Upper lobe of left lung (tissue), 6 donors: Measurements from ENCODE around the gene PPP1R1B. TPM values are rescaled to one million over a fixed set of nuclear protein-coding genes. Genes with fewer than 3 reads are reported as not detected.

Experiments used
- ATAC-seq, 2 donors: fragments of 200-7000 bp; cut with Tn5 transposase; one replicate each; pipeline ENCODE4 v1.9.1; 2022; ENCODE audit warnings: mild to moderate bottlenecking in 2 of 2, moderate library complexity in 2 of 2; ENCODE audit not compliant: low FRiP score in 2 of 2
- DNase-seq, 2 donors: peaks; one replicate each; pipeline ENCODE4 v3.0.0-alpha.2; 2019 to 2020
- H3K27ac ChIP-seq, 4 donors: fragments of 200-600 bp; sonication (generic); one replicate each; pipeline ENCODE4 v1.5.1; 2016 to 2019
- H3K27me3 ChIP-seq, 4 donors: fragments of 200-600 bp; sonication (generic); one replicate each; pipeline ENCODE4 v1.5.1; 2017 to 2019
- H3K36me3 ChIP-seq, 4 donors: fragments of 200-600 bp; sonication (generic); one replicate each; pipeline ENCODE4 v1.5.1; 2016 to 2019
- H3K4me1 ChIP-seq, 4 donors: fragments of 200-600 bp; sonication (generic); one replicate each; pipeline ENCODE4 v1.5.1; 2018 to 2019
- H3K4me3 ChIP-seq, 4 donors: fragments of 200-600 bp; sonication (generic); one replicate each; pipeline ENCODE4 v1.5.1; 2017 to 2019; ENCODE audit warnings: mild to moderate bottlenecking in 2 of 4, moderate library complexity in 1 of 4
- H3K9me3 ChIP-seq, 4 donors: fragments of 200-600 bp; sonication (generic); one replicate each; pipeline ENCODE4 v1.5.1; 2018 to 2019
- CTCF ChIP-seq, 6 experiments: fragments of 450-650 bp in 4 of 6; fragments of 200-600 bp in 2 of 6; sonication (generic) in 2 of 6; IDR thresholded peaks; one replicate each; pipeline ENCODE4 v1.5.1; 2016 to 2019; ENCODE audit warnings: antibody characterized with exemption in 6 of 6
- EP300 ChIP-seq, 4 donors: sonication (generic); formaldehyde crosslinking; IDR thresholded peaks; one replicate each; pipeline ENCODE4 v1.5.1; 2017; ENCODE audit warnings: antibody characterized with exemption in 4 of 4, control low read depth in 2 of 4
- POLR2A ChIP-seq, 4 donors: fragments of 450-650 bp; IDR thresholded peaks; one replicate each; pipeline ENCODE4 v1.5.1; 2016 to 2017; ENCODE audit warnings: antibody characterized with exemption in 4 of 4, mild to moderate bottlenecking in 2 of 4
- POLR2AphosphoS5 ChIP-seq, 2 donors: sonication (generic); formaldehyde crosslinking; IDR thresholded peaks; one replicate each; pipeline ENCODE4 v1.5.1; 2017; ENCODE audit warnings: antibody characterized with exemption in 2 of 2
- WGBS, 2 donors: methylation state at CpG; one replicate each; pipeline ENCODE4 v1.1.5; 2017 to 2018; 5-methylcytosine and 5-hydroxymethylcytosine counted together
- total RNA-seq, 6 donors: library from RNA; depleted of rRNA in 4 of 6; stranded (reverse); fragments of >200 nt in 4 of 6; gene quantifications; one replicate each; pipeline versions ENCODE4 v1.1.0 to v1.2.1, GENCODE V29; 2016 to 2021
- donor health status: DM: no; HTN: no; CAD: no; lungs with moderate emphysema.
- donor health status: DM: no; HTN: yes; CAD: no; lungs with severe emphysema.

The PPP1R1B gene
- total RNA-seq, 6 donors from 2014 or later, result 10.9 to 22.4 (median 13.8) TPM

DNA sequence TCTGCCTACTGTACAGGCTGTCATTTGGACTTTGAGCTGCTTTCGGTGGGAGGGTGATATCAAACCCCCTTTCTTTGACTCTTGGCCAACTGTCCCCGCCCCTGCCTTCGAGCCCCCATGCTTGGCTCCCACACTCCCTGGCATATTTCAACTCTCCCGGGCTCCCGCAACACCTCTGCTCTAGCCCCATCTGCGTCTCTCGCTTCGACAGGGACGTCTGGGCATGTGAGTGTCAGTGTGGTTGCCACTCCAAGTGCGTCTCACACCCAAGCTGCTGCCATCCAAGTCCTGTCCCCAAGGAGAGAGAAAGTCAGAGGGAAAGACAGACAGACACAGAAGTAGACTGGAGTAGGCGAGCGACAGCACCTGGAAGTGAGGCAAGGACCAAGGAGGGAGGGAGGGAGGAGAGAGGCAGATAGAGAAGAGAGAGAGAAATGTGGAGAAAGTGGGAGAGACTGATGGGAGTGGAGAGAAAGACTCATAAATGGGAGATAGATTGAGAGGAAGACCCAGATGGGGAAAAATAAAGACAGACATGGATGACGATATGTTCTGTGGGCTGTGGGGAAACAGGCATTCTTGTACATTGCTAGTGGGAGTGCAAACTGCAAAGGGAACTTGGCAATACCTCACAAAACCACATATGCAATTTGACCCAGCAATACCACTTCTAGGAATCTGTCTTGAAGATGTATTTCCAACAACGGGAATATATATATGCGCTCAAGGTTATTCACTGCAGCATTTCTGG lies 22.0 kb downstream of the PPP1R1B start:
- 87 to 88% methylated on average over 15 of the region's 15 CpGs for WGBS, 2 donors
- ATAC-seq, result no peak

DNA sequence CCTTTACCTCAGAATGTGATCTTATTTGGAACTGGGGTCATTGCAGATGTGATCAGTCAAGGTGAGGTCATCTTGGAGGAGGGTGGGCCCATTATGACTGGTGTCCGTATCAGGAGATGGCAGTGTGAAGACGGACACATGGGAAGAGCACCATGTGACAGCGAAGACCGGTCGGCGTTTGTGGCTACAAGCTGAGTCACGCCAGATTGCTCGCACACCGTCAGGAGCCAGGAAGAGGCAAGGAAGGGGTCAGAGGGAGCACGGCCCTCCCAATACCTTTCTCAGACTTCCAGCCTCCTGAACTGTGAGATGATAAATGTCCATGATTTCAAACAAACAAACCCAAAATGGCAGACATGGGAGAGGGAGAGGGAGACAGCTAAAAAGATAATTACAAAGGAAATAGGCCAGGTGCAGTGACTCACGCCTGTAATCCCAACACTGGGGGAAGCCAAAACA lies 23.4 kb downstream of the PPP1R1B start:
- ATAC-seq (no peak), DNase-seq (no peak)
- no peak for TF ChIP-seq EP300 (IDR thresholded peaks at IDR 0.05)
- no peak for TF ChIP-seq CTCF (IDR thresholded peaks at IDR 0.05)
- TF ChIP-seq POLR2AphosphoS5 (IDR thresholded peaks at IDR 0.05), result no peak
- TF ChIP-seq POLR2A (IDR thresholded peaks at IDR 0.05), result no peak
- Histone ChIP-seq H3K9me3 (no peaks in the 10 kb centered on the region), H3K27ac (peak overlapping the region in 1 of 4 donors; percentile 90), H3K4me3 (no peak overlapping the region), H3K4me1 (peaks cover 20 to 40% (median 29%) of the 10 kb centered on the region in 4 donors), H3K36me3 (peaks cover 0 to 9% (median 2%) of the 10 kb centered on the region in 4 donors), H3K27me3 (no peaks in the 10 kb centered on the region)
- 87 to 93% methylated on average over 11 of the region's 11 CpGs for WGBS, 2 donors

More for the DNA sequence above, 22.0 kb downstream of the PPP1R1B start:
- Histone ChIP-seq H3K36me3 (peaks cover 0 to 2% (median 0%) of the 10 kb centered on the region in 4 donors), H3K27me3 (no peaks in the 10 kb centered on the region), H3K4me1 (peaks cover 11 to 39% (median 26%) of the 10 kb centered on the region in 4 donors), H3K27ac (no peak overlapping the region), H3K9me3 (no peaks in the 10 kb centered on the region), H3K4me3 (no peak overlapping the region)
- TF ChIP-seq CTCF (IDR thresholded peaks at IDR 0.05), result no peak
- no peak for TF ChIP-seq EP300 (IDR thresholded peaks at IDR 0.05)
- TF ChIP-seq POLR2AphosphoS5 (IDR thresholded peaks at IDR 0.05), result no peak
- TF ChIP-seq POLR2A (IDR thresholded peaks at IDR 0.05), result no peak
- no peak for DNase-seq

DNA sequence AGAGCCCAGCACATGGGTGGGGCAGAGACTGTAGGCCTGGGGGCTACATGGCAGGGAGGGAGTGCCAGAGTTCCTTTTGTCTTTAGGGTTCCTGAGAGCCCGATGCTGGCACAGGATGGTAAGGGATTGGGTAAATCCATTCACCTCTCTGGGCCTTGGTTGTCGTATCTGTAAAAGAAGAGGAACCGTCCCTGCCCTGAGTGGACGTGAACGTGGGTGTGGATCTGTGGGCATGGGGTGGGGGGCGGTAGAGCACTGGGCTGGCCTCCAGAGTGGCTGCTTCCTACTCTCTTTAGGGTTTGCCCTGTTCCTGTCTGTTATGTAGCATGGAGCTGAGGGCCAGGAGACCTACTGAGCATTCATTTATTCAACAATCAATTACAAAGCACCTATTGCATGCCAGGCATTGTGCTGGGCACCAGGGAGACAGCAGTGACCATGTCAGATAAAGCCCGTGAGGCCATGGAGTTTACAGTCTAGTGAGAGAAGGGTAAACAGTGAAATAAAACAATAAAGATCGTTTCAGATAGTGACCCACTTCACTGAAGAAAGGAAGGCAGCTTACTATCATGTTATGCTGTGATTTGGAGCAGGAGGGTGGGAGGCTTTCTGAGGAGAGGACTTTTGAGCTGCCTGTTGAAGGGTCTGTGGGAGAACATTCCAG lies 25.3 kb downstream of the PPP1R1B start:
- H3K36me3 ChIP-seq, result peaks cover 0 to 19% (median 9%) of the 10 kb centered on the region in 4 donors
- ATAC-seq, result no peak
- no peaks in the 10 kb centered on the region for H3K9me3 ChIP-seq
- peaks cover 20 to 48% (median 32%) of the 10 kb centered on the region in 4 donors for H3K4me1 ChIP-seq
- no peak for DNase-seq
- H3K27me3 ChIP-seq, result no peaks in the 10 kb centered on the region
- WGBS, 2 donors, result 56 to 60% methylated on average over 7 to 8 of the region's 8 CpGs
- TF ChIP-seq POLR2AphosphoS5 (IDR thresholded peaks at IDR 0.05) (peak in 1 of 2 donors; percentile 78), CTCF (IDR thresholded peaks at IDR 0.05) (no peak)
- no peak overlapping the region for H3K4me3 ChIP-seq
- H3K27ac ChIP-seq, result peak overlapping the region; percentile 28 to 90 (median 63)

GRCh38 chr17:39652587-39653315 lies 26.0 kb downstream of the PPP1R1B start:
- peaks cover 20 to 55% (median 32%) of the 10 kb centered on the region in 4 donors for H3K4me1 ChIP-seq
- peak overlapping the region; percentile 28 to 90 (median 63) for H3K27ac ChIP-seq
- TF ChIP-seq EP300 (IDR thresholded peaks at IDR 0.05) (no peak), CTCF (IDR thresholded peaks at IDR 0.05) (no peak), POLR2AphosphoS5 (IDR thresholded peaks at IDR 0.05) (no peak), POLR2A (IDR thresholded peaks at IDR 0.05) (no peak)
- no peak overlapping the region for H3K4me3 ChIP-seq
- H3K27me3 ChIP-seq, result no peaks in the 10 kb centered on the region
- DNase-seq (no peak), ATAC-seq (no peak)
- no peaks in the 10 kb centered on the region for H3K9me3 ChIP-seq
- WGBS, 2 donors, result 66 to 67% methylated on average over 7 of the region's 7 CpGs
- H3K36me3 ChIP-seq, result peaks cover 0 to 22% (median 13%) of the 10 kb centered on the region in 4 donors
